Central memory CD4-positive, alpha-beta T cell (primary cell): ENCODE data around the gene LRMDA.

ENCODE experiments used
- DNase-seq: peaks from one replicate; pipeline ENCODE4 v3.0.0; 2022

LRMDA gene

DNA sequence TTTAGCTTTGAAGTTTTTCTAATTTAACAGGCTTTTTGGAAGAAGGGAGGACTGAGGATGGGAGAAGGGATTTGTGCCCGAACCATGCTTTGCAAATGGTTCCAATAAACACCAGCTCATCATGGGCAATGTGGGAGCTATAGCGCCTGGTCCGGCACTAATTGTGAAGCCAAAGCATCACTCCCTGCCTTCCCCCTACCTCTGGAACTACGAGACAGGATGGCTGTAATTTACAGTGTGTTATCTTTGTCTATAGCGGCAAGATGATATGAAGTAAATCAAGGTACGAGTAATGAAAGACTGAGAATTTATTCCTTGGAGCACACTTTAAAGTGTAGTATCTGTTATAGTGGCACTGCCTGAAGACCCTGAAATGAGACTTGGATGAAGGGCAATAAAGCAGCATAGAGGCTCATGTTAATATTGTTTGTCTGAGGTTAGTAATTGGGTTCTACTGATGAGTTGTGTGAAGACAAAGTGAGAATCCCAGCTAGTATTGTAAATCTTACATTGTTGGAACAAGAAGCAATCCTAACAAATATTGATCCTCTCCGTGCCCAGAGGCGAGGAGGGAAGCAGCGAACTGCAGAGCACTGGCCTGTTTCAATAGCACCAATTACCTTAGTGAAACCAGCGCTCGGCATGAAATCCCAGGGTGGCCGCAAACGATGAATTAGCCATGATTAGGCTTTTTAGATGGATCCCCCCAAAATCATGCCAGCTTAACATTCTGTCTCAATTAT lies 507.1 kb downstream of the LRMDA start:
- no peak for DNase-seq

DNA sequence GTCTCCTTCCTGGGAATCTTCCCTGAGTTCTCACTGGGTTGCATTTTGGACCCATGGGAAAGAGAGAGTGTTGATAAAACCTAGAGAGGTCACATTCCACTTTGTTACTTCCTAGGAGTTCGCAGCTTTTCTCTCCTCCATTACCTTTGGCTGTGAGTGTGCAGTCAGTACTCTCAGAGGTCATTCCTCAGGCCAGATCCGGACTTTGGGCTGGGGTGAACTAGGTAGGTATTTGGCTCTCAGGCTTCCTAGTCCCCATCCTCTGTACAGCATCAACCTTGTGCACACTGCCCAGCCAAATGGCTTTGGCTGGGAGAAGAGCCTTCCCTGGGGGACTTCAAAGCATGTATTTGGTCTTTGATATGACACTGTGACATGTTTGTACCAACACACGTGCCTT lies 508.1 kb downstream of the LRMDA start:
- no peak for DNase-seq

DNA sequence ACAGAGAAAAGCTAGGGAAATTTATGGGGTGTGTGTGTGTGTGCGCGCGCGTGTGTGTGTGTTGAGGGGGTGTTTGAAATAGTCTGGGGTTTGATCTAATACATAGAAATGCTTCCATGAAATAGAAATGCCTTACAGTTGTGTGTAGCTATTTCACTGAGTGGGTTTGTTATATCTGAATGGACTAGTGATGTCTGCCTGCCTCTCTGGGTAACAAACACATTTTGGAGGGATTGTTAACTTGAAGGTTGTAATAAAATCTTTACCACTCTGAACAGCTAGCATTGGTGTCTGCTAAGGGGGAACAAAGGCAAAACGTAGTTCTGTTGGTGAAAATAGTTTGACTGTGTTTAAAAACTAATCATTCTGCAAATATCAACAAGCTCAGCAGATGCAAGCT lies 509.3 kb downstream of the LRMDA start:
- DNase-seq, result no peak

DNA sequence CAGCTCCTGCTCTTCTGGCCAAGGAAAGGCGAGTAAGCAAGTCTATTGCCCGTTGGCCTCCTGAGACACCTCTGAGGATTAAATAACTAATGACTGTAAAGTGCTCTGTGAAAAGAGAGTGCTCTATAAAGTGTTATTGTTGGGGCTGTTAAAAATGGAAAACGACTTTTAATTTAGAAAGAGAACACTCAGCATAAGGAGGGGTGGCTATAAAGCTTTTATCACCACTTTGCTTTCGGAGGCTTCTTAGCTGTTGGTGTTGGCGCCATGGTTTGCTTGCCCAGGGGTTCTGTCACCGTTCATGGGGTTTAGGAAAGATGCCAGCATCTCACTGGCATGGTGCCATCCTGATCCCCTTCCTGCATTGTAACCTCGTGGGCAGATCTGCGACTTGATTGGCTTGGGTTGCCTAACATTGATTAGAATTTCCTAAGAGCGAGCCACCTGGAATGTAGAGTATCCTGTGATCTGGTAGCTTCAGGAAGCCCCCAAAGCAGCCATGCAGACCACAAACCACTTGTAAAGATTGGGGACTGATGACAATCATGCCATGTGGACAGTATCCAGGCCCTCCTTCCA lies 509.9 kb downstream of the LRMDA start:
- DNase-seq, result no peak

DNA sequence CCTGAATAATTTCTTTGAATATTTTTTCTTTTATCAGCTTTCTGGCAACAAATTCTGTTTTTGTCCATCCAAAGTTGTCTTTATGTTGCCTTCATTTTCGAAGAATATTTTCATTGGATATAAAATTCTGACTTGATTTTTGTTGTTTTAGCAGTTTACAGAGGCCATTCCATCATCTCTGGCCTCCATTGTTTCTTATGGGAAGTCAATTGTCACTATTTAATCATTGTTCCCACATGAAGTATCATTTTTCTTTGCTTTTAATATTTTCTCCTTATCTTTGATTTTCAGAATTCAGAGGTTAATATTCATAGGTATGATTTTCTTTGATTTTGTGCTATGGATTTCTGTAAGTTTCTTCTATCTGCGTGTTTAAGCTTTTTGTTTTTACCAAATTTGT lies 512.6 kb downstream of the LRMDA start:
- no peak for DNase-seq

DNA sequence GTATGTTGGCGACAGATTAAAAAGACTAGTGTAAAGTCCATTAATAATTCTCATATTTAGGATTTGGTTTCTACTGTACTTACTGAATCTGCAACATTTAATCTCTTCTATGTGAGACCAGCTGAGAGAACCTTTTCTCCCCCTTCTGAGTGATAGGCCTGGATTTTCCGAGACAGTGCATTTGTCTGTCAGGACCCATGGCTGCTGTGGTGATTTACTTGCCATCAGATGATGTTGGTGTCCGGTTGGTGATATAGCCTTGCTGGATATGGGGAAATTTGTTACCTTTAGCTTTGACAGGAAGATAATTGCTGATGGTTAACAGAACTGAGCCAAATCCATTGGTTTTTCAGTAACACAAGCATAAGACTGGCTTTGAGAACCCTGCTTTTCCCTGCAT lies 517.2 kb downstream of the LRMDA start:
- no peak for DNase-seq

DNA sequence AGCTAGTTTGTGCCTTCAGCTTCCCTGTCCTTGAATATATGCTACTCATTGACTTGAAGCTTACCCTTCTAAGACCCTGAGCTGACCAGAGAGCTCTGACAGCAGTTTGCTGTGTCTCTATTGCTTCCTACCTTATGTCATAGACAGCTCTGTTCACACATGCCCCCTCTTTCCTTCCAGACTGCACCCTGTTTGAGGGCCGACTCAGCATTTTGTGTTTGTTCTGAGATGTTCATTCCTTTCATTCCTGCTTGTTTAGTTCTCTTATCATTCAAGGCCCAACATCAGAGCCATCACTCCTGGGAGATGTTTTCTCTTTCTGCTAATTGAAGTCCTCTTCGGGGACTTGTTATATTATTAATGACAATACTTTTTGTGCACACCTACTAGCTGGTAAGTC lies 518.9 kb downstream of the LRMDA start:
- no peak for DNase-seq

DNA sequence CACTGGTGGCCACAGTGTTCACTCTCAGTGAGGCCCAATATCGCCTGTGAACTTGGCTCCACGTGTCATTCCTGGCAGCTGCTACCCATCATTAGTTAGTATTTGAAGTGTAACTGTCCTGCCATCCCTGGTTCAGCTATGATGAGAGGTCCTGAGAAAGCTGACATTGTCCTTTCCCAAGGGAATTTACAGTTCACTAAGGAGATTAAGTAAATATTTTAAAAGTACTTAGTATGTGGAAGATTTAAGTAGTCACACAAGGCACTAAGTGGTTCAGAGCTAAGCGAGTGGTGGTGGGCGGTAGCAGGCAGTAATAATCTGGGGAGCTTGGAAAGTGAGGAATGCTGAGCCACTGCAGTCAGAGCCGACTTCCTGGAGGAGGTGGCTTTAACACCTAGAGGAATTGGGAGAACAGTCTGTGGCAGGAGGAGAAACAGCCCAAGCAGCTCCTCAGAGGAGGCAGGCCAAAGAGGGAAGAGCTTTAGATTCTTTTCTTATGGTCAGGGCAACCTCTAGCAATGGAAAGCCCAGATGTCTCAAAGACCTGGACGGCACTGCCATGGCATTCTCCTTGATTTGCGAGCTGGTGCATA lies 519.7 kb downstream of the LRMDA start:
- no peak for DNase-seq

DNA sequence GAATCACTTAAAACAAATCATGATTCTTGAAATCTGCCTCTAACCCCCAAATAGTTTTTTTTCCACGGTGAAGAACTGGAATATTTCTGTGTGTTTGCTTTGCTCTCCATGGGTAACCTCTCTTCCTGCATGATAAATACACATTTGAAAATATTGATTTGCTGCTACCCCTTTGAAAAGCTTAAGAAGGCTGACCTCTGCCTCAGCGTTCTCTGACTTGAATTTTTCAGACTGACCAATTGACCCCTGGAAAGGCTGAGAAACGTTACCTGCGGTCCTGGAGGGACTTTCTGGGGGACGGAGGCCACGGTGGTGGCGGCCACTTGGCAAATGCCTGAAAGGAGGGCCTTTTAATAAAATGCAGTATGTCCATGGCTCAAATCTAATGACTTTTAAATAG lies 520.2 kb downstream of the LRMDA start:
- DNase-seq, result no peak

DNA sequence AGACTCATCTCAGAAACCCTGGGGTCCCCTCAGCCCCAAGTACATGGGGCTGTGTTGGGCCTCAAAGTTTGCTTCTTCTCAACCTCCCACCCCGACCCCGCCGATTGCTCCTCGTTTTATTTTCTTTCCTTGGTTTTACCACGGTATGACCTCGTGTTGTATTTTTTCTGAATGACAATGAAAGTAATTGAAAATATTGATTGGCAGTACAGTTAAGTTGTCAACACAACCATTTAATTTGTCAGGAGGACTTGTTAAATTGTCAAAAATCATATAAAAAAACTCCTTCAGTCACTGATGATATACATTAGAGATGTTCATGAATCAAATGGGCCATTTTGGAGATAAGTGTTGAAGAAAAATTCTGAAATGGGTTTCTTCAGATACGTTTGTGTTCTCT lies 520.7 kb downstream of the LRMDA start:
- DNase-seq, result no peak

DNA sequence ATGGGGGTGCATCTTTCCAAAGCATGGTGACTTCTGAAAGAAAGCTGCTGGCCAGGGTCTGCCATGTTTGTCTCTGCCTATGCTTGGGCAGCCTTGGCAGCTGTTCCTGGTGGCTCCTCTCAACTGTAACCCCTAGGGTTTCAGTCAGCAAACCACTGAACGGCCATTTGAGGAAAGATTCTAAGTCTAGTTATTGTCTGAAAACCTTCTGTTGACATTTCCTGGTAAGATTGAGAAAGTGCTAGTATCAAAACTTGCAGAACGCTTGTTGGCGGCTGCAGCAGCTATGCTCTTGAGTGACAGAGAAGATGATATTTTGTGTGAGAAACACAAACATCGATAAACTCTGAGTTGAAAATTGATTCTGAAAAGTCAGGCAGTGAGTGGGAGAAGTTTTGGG lies 523.1 kb downstream of the LRMDA start:
- no peak for DNase-seq

DNA sequence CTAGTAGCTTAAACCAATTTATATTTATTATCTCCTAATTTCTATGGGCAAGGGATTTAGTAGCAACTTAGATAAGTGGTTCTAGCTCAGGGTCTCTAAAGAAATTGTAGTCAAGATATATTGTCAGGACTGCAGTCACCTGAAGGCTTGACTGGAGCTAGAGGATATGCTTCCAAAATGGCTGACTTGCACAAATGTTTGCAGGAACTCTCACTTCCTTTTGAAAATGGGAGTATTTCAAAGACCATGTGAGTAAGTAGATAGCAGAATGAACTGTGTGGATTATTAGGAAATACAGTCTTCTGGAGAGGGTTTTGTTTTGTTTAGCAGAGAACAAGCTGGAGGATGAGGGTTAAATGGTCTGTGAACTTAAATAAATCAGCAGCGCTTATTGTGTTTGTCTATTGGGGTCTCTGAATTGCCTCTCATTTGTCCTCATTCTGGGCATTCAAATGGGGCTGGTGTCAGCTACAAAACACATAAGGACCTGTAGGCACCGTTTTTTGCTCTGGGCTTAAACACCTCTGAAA lies 524.6 kb downstream of the LRMDA start:
- DNase-seq, result no peak

DNA sequence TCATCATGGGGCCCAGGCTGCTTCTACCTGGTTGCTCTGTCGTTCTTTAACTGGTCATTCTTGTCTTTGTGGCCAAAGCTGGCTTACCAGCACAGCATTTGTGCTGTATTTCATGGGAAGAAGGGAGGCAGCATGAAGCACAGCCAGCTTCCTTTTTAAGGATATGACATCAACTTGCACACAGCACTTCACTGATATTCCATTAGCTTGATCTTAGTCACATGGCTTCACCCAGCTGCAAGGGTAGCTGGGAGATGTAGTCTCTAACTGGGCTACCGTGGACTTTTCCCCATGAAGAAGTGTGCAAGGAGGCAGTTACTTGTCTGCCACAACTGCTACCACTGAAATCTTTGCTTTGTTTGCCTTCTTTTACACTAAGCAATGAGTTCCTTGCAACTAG lies 525.2 kb downstream of the LRMDA start:
- DNase-seq, result no peak

DNA sequence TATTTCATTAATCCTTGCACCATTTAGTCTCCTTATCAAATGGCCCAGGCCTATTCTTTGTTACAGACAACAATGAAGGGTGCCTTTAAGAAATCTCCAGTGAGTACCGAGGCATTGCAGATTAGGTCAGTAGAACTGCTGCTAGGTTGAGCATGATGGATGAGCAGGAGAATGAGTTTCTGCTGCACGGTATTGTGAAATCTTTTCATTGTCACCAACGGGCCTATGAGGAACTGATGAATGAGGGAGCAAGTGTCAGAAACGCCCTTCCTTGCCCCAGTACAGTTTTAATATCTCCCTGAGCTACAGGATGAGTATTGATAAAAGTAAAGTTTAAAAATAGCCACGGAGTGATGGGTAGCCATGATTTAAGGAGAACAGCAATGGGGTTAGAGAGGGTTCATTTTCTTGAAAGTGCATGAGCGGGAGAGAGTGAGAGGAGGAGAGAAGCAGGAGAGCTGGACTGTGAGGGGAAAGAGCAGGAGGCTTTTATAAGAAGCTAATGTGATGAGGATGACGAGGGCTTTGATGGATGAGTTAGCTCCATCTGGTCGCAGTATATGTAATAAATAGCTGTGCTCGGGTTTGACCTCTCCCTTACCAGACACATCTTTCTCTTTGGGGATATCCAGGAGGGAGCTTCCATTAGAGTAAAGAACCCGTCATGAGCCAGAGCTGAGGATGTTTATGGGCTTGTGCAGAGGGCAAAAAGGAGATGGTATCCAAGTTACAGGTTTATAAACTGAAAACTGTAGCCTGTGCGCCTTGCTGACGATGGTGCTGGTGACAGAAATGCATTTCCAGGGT lies 526.1 kb downstream of the LRMDA start:
- no peak for DNase-seq

DNA sequence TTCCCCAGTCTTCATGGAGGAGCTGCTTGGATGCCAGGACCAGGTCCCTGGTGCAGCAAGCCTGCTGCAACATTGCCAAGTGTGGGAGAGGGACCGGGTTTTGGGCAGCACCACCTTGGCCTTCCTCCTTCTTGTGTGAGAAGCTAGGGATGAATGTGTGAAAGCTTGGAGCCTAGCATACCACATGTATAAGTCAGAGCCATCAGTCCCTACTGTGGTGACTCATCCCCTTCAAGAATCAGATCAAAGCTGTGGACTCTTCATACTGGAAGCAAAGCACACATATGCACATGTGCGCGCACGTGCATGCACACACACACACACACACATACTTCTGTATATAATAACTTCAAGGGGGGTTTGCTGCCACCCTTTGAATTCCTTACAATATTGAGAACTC lies 527.8 kb downstream of the LRMDA start:
- no peak for DNase-seq

DNA sequence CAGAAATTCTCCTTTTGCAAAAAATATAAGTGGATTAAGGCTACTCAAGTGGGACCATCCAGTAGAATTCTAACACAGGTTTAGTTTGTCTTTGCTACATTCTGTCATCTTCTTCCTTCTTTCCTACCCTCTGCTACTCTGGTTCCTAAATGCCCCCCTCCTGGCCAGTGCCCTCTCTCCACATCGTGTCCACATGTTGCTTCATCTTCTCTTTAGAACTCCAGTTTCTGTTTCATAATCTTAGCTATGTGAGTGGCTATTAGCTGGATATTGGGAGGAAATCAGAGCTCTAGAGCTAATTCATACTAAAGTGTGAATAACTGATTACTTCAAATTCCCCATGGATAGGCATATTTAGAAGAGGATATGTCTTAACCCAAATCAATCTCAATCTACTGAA lies 528.5 kb downstream of the LRMDA start:
- DNase-seq, result no peak

DNA sequence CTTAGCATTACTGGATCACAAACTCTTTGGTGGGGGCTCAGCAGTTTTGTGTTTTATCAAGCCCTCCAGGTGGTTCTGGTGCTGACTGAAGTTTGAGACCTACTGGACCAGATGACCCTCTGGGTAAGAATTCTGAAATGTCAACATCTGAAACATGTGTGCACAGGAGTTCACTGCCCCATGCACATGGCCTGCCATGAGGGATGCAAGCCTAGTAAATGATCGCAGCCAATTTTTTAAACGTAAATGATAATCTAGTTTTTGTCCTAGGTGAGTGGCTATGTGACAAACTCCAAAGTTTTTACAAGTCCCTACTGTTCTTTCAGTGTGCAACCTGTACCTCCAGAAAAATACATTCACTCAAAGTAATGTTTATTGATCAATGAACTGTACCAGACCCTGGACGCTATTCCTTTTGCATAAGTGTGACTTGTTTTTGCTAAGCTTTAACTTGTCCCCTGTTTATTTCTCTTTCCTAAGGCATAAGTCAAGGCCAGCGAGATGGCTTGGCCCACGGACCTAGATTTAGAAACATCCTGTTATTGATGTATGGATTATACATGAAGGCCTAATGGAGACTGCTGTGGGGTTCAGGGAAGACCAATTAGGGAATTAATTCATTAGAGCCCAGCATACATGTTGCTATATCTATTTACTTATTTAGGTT lies 531.1 kb downstream of the LRMDA start:
- no peak for DNase-seq

DNA sequence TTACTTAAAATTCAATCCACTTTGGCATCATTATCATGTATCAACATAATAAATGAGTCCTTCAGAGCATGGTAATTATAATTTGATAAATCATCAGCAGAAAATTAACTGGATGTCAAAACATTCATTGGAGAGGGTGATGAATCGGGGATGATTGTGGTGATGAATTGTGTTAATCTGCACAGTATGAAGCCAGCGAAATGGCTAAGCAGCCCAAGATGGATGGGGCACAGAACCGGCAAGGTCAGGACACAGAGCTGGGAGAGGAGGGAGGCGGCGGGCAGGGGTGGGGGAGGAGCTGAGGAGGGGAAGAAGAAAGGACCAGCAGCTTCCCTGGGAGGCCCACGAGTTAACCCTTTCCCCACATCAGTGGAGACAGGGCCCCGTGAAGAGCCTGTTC lies 536.1 kb downstream of the LRMDA start:
- DNase-seq, result no peak

DNA sequence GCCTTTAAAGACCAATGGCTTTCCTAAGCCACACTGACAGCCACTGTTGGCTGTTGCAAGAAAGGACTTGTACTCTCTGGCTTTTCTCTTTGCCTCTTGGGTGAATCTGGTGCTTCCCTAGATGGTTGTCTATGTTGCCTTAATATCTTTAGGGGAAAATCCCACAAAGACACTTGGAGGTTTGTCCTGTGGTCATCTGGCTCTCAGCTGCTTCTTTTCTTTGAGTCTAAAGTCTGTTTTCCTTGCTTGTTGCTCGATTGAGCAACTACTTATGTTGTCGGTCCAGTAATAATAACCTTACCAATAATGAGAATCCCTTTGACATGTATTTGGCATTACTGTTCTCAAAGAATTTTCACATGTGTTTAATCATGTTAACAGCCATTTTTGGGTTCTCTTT lies 537.6 kb downstream of the LRMDA start:
- DNase-seq, result no peak

DNA sequence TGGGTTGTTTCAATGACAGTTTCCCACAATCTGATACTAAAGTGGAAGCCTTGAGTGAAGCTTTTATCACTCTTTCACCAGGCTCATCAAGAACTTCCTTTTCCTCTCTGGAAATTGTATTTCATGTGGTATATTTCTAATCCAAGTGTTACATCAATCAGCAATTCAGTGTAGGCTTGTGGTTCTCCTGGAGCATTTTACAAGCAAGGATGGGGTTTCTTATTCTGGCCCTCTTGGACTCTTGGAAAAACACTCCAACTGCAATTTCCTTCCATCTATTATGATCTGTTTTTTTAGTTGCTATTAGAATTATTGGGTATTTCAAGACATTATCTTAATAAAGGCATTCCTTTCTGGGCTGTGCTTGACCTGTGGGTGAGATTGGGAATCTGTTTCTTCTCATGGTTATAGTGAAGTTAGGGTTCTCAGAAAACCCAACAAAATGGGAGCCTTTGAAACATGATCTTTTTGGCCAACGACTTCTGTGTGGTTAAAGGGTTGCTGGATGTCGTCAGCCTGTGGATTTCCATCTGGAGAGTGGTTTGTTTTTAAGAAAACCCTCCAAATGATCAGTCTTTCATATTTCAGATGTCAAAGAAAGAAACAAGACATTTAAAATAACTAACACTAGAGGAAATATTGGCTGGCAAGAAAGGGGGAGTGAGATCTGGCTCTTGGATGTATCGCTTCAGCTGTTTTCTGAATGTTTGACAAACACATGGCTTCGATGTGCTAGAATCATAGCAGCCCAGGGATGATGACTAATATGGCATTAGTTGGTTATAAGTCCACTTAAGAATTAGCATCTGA lies 540.2 kb downstream of the LRMDA start:
- no peak for DNase-seq

DNA sequence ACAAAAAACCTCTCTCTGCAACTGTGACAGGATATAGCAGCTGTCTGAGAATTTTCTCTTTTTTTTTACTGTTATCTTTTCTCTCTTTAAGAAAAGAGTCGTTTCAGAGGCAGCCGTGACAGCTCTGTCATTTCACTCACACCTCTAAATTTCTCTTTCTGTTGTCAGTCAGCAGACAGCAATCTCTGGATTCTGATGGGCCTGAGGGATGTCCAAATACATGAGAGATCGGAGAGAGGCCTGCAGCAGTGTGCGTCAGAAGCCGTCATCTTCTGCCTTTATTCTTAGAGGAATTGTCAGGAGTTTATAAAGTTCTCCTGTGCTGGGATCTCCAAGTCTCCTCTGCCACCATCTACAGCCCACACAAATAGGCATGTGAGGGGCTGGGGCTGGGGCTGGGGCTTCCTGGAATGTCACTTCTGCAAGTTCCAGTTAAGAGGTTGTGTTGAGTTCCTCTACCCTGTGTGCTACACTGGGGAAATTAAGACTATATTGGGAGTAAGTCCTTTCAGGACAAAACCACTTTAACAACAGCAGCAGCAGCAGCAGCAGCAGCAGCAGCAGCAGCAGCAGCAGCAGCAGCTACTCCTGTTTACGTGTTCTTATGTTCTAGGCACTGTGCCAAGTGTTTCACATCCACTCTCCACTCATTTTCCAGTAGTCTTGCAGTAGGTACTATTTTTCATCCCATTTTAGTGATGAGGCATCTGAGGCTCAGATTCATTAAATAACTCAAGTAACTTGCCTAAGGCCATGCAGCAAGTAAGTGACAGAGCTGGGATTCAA lies 541.3 kb downstream of the LRMDA start:
- DNase-seq, result no peak
